ENCODE results near the gene CP.

The CP gene

GRCh38 chr3:149217347-149217746, 4.3 kb downstream of the CP start:
- DNase-seq (ENCODE audit: extremely low spot score) = no peak
- POLR2A ChIA-PET = no interaction called here
- TF ChIP-seq ZNF384 (IDR thresholded peaks at IDR 0.05) (no peak), L3MBTL2 (conservative IDR thresholded peaks at IDR 0.05) (no peak), SUZ12 (IDR thresholded peaks at IDR 0.05) (no peak), NFRKB (IDR thresholded peaks at IDR 0.05) (no peak), CTBP1 (IDR thresholded peaks at IDR 0.05; ENCODE audit: borderline replicate concordance) (no peak), ARNT (IDR thresholded peaks at IDR 0.05) (no peak), FOXA1 (IDR thresholded peaks at IDR 0.05) (no peak), BHLHE40 (IDR thresholded peaks at IDR 0.05; ENCODE audit: borderline replicate concordance) (no peak), TARDBP (IDR thresholded peaks at IDR 0.05) (no peak), FOXM1 (IDR thresholded peaks at IDR 0.05; ENCODE audit: borderline replicate concordance) (no peak), PKNOX1 (IDR thresholded peaks at IDR 0.05) (no peak), FOXK2 (IDR thresholded peaks at IDR 0.05) (no peak)
- CTCF ChIA-PET = no interaction called here

DNA sequence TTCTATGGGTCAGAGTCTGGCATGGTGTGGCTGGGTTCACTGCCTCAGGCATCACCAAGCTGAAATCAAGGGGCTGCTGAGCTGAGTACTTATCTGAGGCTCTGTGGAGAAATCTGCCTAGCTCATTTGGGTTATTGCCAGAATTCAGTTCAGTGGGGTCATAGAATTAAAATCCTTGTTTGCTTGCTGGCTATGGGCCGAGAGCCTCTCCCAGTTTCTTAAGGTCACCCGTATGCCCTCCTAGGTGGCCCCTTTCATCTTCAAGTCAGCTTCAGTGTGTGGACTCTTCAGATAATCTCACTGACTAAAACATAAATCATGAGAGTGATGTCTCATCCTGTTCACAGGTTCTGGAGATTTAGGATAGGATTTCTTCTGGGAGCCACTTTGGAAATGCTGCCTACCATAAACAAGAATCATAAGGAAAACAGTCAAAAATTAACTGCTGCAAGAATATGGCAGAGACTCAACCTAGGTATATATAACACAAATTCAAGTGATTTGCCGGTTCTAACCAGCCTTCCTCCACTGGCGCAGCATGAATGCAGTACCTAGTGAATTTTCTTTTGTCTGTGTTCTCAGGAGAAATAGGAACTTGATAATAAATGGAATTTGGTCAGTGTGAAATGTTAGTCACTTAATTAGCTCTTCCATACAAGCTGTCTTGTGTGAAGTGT, 5.3 kb downstream of the CP start:
- ChIA-PET CTCF (interaction anchor here (0.6 kb wide), 1 partner anchor 137 kb away, joined by 3 read pairs; no protein-coding TSS in a partner anchor), POLR2A (no interaction called here)
- no peak for DNase-seq (ENCODE audit: extremely low spot score)
- TF ChIP-seq CTBP1 (IDR thresholded peaks at IDR 0.05; ENCODE audit: borderline replicate concordance) = no peak
- TF ChIP-seq ELF4 (IDR thresholded peaks at IDR 0.05) = no peak
- 0 out of 2 replicates have a peak, but pooled peaks have one; percentile 4 for TF ChIP-seq PKNOX1 (IDR thresholded peaks at IDR 0.05)
- TF ChIP-seq ARNT (IDR thresholded peaks at IDR 0.05) = no peak

DNA sequence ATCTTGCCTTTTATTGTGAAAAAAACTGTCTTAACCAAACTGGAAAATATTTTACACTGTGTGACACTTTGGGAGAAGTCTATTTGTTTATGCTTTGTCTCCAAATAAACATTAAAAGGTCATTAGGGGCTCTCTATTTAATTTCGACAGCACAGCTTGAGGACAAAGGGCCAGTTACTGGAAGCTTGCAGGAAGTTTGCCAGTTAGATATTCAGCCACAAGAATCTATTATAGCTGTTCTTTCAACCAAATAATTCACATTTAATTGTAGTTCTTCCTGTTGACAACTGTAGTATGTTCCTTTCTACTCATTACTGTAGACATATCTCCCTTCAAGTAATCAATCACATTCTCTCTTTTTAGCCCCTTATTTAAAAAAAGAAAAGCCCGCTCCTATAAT, 6.1 kb downstream of the CP start:
- TF ChIP-seq ELF4 (IDR thresholded peaks at IDR 0.05) = no peak
- no peak for TF ChIP-seq NFRKB (IDR thresholded peaks at IDR 0.05)
- no peak for TF ChIP-seq TARDBP (IDR thresholded peaks at IDR 0.05)
- TF ChIP-seq PKNOX1 (IDR thresholded peaks at IDR 0.05) = no peak
- no peak for TF ChIP-seq ZNF384 (IDR thresholded peaks at IDR 0.05)
- no peak for TF ChIP-seq FOXK2 (IDR thresholded peaks at IDR 0.05)
- TF ChIP-seq LEF1 (IDR thresholded peaks at IDR 0.05; ENCODE audit: borderline replicate concordance) = no peak
- TF ChIP-seq FOXA1 (IDR thresholded peaks at IDR 0.05) = no peak
- no peak for TF ChIP-seq SP1 (IDR thresholded peaks at IDR 0.05)
- no peak for TF ChIP-seq BHLHE40 (IDR thresholded peaks at IDR 0.05; ENCODE audit: borderline replicate concordance)
- TF ChIP-seq ARNT (IDR thresholded peaks at IDR 0.05) = no peak
- TF ChIP-seq SUZ12 (IDR thresholded peaks at IDR 0.05) = no peak
- no peak for TF ChIP-seq FOXM1 (IDR thresholded peaks at IDR 0.05; ENCODE audit: borderline replicate concordance)
- no peak for TF ChIP-seq HDGF (IDR thresholded peaks at IDR 0.05; ENCODE audit: borderline replicate concordance)
- no peak for TF ChIP-seq L3MBTL2 (conservative IDR thresholded peaks at IDR 0.05)
- no peak for TF ChIP-seq CTBP1 (IDR thresholded peaks at IDR 0.05; ENCODE audit: borderline replicate concordance)
- CTCF ChIA-PET = no interaction called here
- POLR2A ChIA-PET = no interaction called here
- DNase-seq (ENCODE audit: extremely low spot score) = no peak

GRCh38 chr3:149214702-149215101, 6.9 kb downstream of the CP start:
- no peak for TF ChIP-seq LEF1 (IDR thresholded peaks at IDR 0.05; ENCODE audit: borderline replicate concordance)
- no peak for TF ChIP-seq ARNT (IDR thresholded peaks at IDR 0.05)
- ChIA-PET POLR2A (no interaction called here), CTCF (no interaction called here)
- no peak for DNase-seq (ENCODE audit: extremely low spot score)

DNA sequence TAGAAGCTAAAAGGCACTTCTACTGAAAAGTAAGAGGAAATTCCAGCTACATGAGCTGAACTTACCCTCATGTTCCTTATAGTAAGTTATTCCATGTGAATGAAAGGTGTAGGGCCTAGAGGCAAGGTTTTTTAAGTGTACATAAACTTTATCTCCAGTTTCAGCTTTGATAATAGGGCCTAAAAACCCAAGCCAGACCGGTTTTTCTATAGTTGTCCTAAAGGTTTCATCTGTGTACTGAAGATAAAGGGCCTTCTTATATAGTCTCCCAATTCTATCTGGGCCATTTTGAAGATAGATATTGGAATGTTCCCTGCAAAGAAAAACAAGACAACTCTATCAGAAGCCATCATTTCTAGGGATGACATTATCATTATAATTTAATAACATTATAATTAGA, 9.2 kb downstream of the CP start:
- DNase-seq (ENCODE audit: extremely low spot score) = no peak
- ChIA-PET CTCF (no interaction called here), POLR2A (no interaction called here)
- no peak for TF ChIP-seq ZNF384 (IDR thresholded peaks at IDR 0.05)
- TF ChIP-seq SUZ12 (IDR thresholded peaks at IDR 0.05) = no peak
- TF ChIP-seq HDGF (IDR thresholded peaks at IDR 0.05; ENCODE audit: borderline replicate concordance) = no peak
- TF ChIP-seq PKNOX1 (IDR thresholded peaks at IDR 0.05) = no peak
- TF ChIP-seq TARDBP (IDR thresholded peaks at IDR 0.05) = no peak
- TF ChIP-seq ARNT (IDR thresholded peaks at IDR 0.05) = no peak

- TF ChIP-seq FOXK2 (IDR thresholded peaks at IDR 0.05) (no peak), NFRKB (IDR thresholded peaks at IDR 0.05) (no peak), L3MBTL2 (conservative IDR thresholded peaks at IDR 0.05) (no peak), SP1 (IDR thresholded peaks at IDR 0.05) (no peak), TARDBP (IDR thresholded peaks at IDR 0.05) (no peak), ELF4 (IDR thresholded peaks at IDR 0.05) (no peak), ARNT (IDR thresholded peaks at IDR 0.05) (no peak), PKNOX1 (IDR thresholded peaks at IDR 0.05) (no peak), HDGF (IDR thresholded peaks at IDR 0.05; ENCODE audit: borderline replicate concordance) (no peak), FOXA1 (IDR thresholded peaks at IDR 0.05) (no peak)
- CTCF ChIA-PET = interaction anchor here (0.6 kb wide), 1 partner anchor 1383 kb away, joined by 3 read pairs; no protein-coding TSS in a partner anchor
- DNase-seq (ENCODE audit: extremely low spot score) = no peak
- POLR2A ChIA-PET = interaction anchor here (0.9 kb wide), 1 partner anchor 20 kb away, joined by 3 read pairs; no protein-coding TSS in a partner anchor
Observed at GRCh38 chr3:149209431-149209830, 12.2 kb downstream of the CP start.

All from HEK293T (cell line).